HCT116 (cell line): ENCODE results near the gene RNASE8. TPM values are rescaled to one million over a fixed set of nuclear protein-coding genes. Genes with fewer than 3 reads are reported as not detected.

ENCODE experiments used
- ATAC-seq: fragments of 200-7000 bp; cut with Tn5 transposase; 2 replicates; pipeline ENCODE4 v1.9.1; 2020; ENCODE audit warnings: mild to moderate bottlenecking, moderate library complexity
- BruUV-seq: library from RNA; stranded (reverse); fragments of 400-500 nt; replicated peaks from 2 replicates; lab custom pipeline; 2021; lab: Mats Ljungman, UMichigan
- CTCF ChIA-PET: fragments of 300-600 bp; sonication (Branson Sonifier 250); formaldehyde crosslinking; loops from one replicate; lab custom pipeline; 2021; ENCODE audit warnings: antibody characterized with exemption; lab: Charles Lee
- POLR2A ChIA-PET: fragments of 300-600, 350-600 bp; sonication (Branson Sonifier 250); formaldehyde crosslinking; loops from one replicate; lab custom pipeline; 2021; ENCODE audit warnings: antibody characterized with exemption; lab: Charles Lee
- RAD21 ChIA-PET, 2 experiments: fragments of 300-600 bp; sonication (Branson Sonifier 250); formaldehyde crosslinking; loops; one replicate each; lab custom pipeline; 2023; ENCODE audit warnings: low total read pairs in 2 of 2; ENCODE audit not compliant: uncharacterized antibody in 2 of 2, unreplicated experiment in 2 of 2, low non-redundant PET in 1 of 2; lab: Charles Lee
- DNase-seq: peaks from one replicate; pipeline ENCODE4 v3.0.0-alpha.2; 2010; ENCODE audit warnings: low read depth, low spot score
- H2AFZ ChIP-seq: fragments of 200-600 bp; shearing (Covaris generic), sonication (generic); 2 replicates; pipeline ENCODE4 v1.6.1; 2017; ENCODE audit warnings: low read depth, mixed run types, mixed read lengths, antibody characterized with exemption, low read length; ENCODE audit not compliant: poor library complexity, severe bottlenecking
- H3K27ac ChIP-seq: 2 replicates; pipeline ENCODE4 v1.5.1; 2012; ENCODE audit warnings: low read depth, low read length
- H3K27me3 ChIP-seq: fragments of 200-600 bp; sonication (generic); 2 replicates; pipeline ENCODE4 v1.6.1; 2016; ENCODE audit warnings: mixed run types, low read length, mixed read lengths; ENCODE audit not compliant: insufficient read depth
- H3K36me3 ChIP-seq, 2 experiments: fragments of 200-500 bp in 1 of 2; fragments of 200-600 bp in 1 of 2; sonication (Bioruptor generic) in 1 of 2; sonication (generic) in 1 of 2; 2 replicates each; pipeline versions ENCODE4 v1.5.1 to v1.6.1; 2014 to 2016; ENCODE audit warnings: low read length in 2 of 2, inconsistent platforms in 1 of 2, mixed read lengths in 1 of 2, mixed run types in 1 of 2; ENCODE audit not compliant: insufficient read depth in 2 of 2, control insufficient read depth in 1 of 2
- H3K4me1 ChIP-seq, 2 experiments: fragments of 200-600 bp in 1 of 2; sonication (generic) in 1 of 2; 2 replicates each; pipeline versions ENCODE4 v1.5.1 to v1.6.1; 2012 to 2017; ENCODE audit warnings: low read length in 2 of 2, inconsistent platforms in 1 of 2, mild to moderate bottlenecking in 1 of 2, mixed read lengths in 1 of 2, mixed run types in 1 of 2, moderate library complexity in 1 of 2; ENCODE audit not compliant: insufficient read depth in 2 of 2, control insufficient read depth in 1 of 2
- H3K4me2 ChIP-seq: fragments of 200-600 bp; sonication (generic); 2 replicates; pipeline ENCODE4 v1.6.1; 2017; ENCODE audit warnings: mixed run types, low read length, mixed read lengths
- H3K4me3 ChIP-seq, 2 experiments: fragments of 200-600 bp in 1 of 2; sonication (generic) in 1 of 2; replicated peaks in 1 of 2; 2 replicates each; pipeline ENCODE4 v1.5.1; 2011 to 2016; ENCODE audit warnings: low read length in 2 of 2, control low read depth in 1 of 2, low read depth in 1 of 2, mild to moderate bottlenecking in 1 of 2, mixed read lengths in 1 of 2, mixed run types in 1 of 2
- H3K79me2 ChIP-seq: fragments of 200-600 bp; sonication (generic); 2 replicates; pipeline ENCODE4 v1.6.1; 2017; ENCODE audit warnings: mild to moderate bottlenecking, mixed run types, low read length, moderate library complexity, mixed read lengths; ENCODE audit not compliant: insufficient read depth
- H3K9ac ChIP-seq: fragments of 200-600 bp; sonication (generic); 2 replicates; pipeline ENCODE4 v1.6.1; 2016; ENCODE audit warnings: low read length, mixed read lengths
- H3K9me2 ChIP-seq: fragments of 200-600 bp; sonication (generic), shearing (Covaris generic); 2 replicates; pipeline ENCODE4 v1.6.1; 2017; ENCODE audit warnings: mixed run types, mild to moderate bottlenecking, moderate library complexity; ENCODE audit not compliant: insufficient read depth
- H3K9me3 ChIP-seq, 2 experiments: fragments of 200-500 bp in 1 of 2; fragments of 200-600 bp in 1 of 2; sonication (Bioruptor generic) in 1 of 2; sonication (generic) in 1 of 2; 2 replicates each; pipeline ENCODE4 v1.6.1; 2014 to 2017; ENCODE audit warnings: low read length in 2 of 2, mixed read lengths in 2 of 2, inconsistent platforms in 1 of 2, low read depth in 1 of 2, mild to moderate bottlenecking in 1 of 2, mixed run types in 1 of 2, moderate library complexity in 1 of 2; ENCODE audit not compliant: control insufficient read depth in 1 of 2, insufficient read depth in 1 of 2
- H4K20me1 ChIP-seq: fragments of 200-600 bp; sonication (generic), shearing (Covaris generic); 2 replicates; pipeline ENCODE4 v1.6.1; 2017; ENCODE audit warnings: mixed run types, mild to moderate bottlenecking, moderate library complexity; ENCODE audit not compliant: insufficient read depth
- ELF1 ChIP-seq: IDR thresholded peaks from 2 replicates; pipeline ENCODE4 v1.6.1; 2012; ENCODE audit warnings: low read depth, borderline replicate concordance
- FOSL1 ChIP-seq: IDR thresholded peaks from 2 replicates; pipeline ENCODE4 v1.6.1; 2012; ENCODE audit warnings: low read depth
- JUND ChIP-seq: IDR thresholded peaks from 2 replicates; pipeline ENCODE4 v1.6.1; 2012
- RAD21 ChIP-seq: IDR thresholded peaks from 2 replicates; pipeline ENCODE4 v1.6.1; 2012; ENCODE audit warnings: low read depth, mild to moderate bottlenecking
- YY1 ChIP-seq: IDR thresholded peaks from 2 replicates; pipeline ENCODE4 v1.6.1; 2011; ENCODE audit warnings: low read length, low read depth, moderate library complexity, mild to moderate bottlenecking; ENCODE audit not compliant: insufficient replicate concordance; ENCODE audit errors: extremely low read depth
- ZFX ChIP-seq: fragments of 450-650 bp; IDR thresholded peaks from 2 replicates; pipeline ENCODE4 v1.6.1; 2017
- intact Hi-C: fragments of 100-400 bp; cut with micrococcal nuclease; formaldehyde crosslinking; loops from 2 replicates; pipeline ENCODE4 v1.10.0; 2022
- total RNA-seq: library from RNA; stranded (reverse); gene quantifications from one replicate; pipeline ENCODE4 v1.2.1, GENCODE V29; 2021; ENCODE audit not compliant: unreplicated experiment
- TF ChIP-seq, protein P1 (sequence below): IDR thresholded peaks from 2 replicates; pipeline ENCODE4 v1.6.1; 2012
- TF ChIP-seq, protein P2 (sequence below): IDR thresholded peaks from 2 replicates; pipeline ENCODE4 v1.6.1; 2012
- TF ChIP-seq, protein P3 (sequence below), 3 experiments: fragments of 200-600 bp in 1 of 3; sonication (generic) in 1 of 3; IDR thresholded peaks in 2 of 3; conservative IDR thresholded peaks in 1 of 3; 2 replicates each; pipeline ENCODE4 v1.5.1; 2012 to 2017; ENCODE audit warnings: low read depth in 2 of 3, low read length in 2 of 3, antibody characterized with exemption in 1 of 3, borderline replicate concordance in 1 of 3, control low read depth in 1 of 3, mild to moderate bottlenecking in 1 of 3, mixed read lengths in 1 of 3, mixed run types in 1 of 3, moderate library complexity in 1 of 3; ENCODE audit not compliant: insufficient read depth in 1 of 3

The RNASE8 gene
- total RNA-seq, 1 experiment from 2014 or later = not detected

DNA sequence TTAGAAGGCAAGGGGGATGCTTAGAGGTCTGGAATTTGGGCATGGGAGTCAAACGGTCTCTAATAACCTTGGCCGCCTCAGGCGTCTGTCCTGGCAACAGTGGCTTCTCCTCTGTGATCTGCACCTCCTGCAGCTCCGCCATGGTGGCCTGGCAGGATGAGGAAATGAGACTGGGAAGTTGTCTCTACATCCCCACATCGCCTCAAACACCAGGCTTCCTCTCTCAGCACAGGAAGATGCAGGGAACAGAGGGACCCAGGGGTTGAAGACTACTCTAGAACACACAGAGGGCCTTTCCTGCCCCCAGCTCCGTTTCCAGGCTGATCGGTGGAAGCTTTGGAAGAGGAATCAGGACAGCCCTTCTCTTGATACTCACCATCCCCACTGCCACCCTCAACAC is 34.4 kb upstream of the RNASE8 start (continued):
- no peak for TF ChIP-seq JUND
- no peak for TF ChIP-seq RAD21
- TF ChIP-seq, protein P1, sequence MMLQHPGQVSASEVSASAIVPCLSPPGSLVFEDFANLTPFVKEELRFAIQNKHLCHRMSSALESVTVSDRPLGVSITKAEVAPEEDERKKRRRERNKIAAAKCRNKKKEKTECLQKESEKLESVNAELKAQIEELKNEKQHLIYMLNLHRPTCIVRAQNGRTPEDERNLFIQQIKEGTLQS = no peak
- TF ChIP-seq FOSL1 = no peak
- TF ChIP-seq ZFX = no peak
- TF ChIP-seq, protein P2, sequence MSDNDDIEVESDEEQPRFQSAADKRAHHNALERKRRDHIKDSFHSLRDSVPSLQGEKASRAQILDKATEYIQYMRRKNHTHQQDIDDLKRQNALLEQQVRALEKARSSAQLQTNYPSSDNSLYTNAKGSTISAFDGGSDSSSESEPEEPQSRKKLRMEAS = no peak
- TF ChIP-seq ELF1 = no peak

DNA sequence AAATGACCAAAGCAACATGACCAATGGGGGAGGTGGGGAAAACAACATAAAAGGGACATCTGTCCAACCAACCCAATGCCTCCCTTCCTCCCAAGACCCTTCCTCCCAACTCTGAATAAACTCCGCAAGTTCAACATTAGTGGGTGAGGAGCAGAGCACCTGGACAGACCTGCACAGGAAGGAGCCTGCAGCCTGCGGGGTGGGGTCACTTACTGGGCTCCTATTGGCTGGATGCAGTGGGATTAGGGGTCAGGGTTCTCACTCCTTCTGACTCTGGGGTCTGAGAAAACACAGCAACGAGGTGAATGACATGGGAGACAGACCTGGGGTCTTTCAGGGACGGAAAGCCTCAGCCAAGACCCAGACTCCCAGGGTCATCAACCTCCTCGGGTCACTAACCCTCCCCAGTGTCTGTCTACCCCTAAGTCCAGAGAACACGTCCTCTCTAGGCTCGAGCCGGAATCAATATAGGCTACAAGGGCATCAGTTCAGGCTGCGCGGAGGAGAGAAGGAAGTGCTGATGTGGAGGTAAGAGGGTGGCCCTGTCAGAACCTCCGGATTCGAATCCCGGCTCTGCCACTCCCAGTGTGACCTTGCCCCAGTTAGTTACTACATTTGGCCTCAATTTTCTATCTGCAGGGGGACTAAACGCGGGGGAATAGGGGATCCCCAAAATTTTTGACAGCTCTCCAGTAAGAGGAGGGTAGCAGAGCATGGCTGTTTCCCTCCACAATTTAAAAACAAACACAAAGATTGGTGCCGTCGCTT is 33.6 kb upstream of the RNASE8 start:
- H4K20me1 ChIP-seq = no peaks in the 10 kb centered on the region
- H3K4me3 ChIP-seq = peak overlapping the region; percentile 66 to 72
- H3K36me3 ChIP-seq = no peaks in the 10 kb centered on the region
- peaks cover 14 to 21% of the 10 kb centered on the region in 2 experiments; a peak in 3 of 4 replicates for H3K4me1 ChIP-seq
- TF ChIP-seq, protein P3, sequence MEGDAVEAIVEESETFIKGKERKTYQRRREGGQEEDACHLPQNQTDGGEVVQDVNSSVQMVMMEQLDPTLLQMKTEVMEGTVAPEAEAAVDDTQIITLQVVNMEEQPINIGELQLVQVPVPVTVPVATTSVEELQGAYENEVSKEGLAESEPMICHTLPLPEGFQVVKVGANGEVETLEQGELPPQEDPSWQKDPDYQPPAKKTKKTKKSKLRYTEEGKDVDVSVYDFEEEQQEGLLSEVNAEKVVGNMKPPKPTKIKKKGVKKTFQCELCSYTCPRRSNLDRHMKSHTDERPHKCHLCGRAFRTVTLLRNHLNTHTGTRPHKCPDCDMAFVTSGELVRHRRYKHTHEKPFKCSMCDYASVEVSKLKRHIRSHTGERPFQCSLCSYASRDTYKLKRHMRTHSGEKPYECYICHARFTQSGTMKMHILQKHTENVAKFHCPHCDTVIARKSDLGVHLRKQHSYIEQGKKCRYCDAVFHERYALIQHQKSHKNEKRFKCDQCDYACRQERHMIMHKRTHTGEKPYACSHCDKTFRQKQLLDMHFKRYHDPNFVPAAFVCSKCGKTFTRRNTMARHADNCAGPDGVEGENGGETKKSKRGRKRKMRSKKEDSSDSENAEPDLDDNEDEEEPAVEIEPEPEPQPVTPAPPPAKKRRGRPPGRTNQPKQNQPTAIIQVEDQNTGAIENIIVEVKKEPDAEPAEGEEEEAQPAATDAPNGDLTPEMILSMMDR (IDR thresholded peaks at IDR 0.05 in 2 of 3, conservative IDR thresholded peaks at IDR 0.05 in 1 of 3; ENCODE audit: borderline replicate concordance in 1 of 3, insufficient read depth in 1 of 3, low read depth in 2 of 3, low read length in 2 of 3) = no peak
- TF ChIP-seq YY1 = no peak
- H3K4me2 ChIP-seq = peak overlapping the region; percentile 85
- CTCF ChIA-PET = interaction anchor here (2.5 kb wide), 1 partner anchor 9 kb away, joined by 10 read pairs; no protein-coding TSS in a partner anchor
- no peak for ATAC-seq
- H3K27me3 ChIP-seq = no peaks in the 10 kb centered on the region
- H3K79me2 ChIP-seq = no peaks in the 10 kb centered on the region
- H3K27ac ChIP-seq = peak overlapping the region; percentile 46; the same call in 1 of the 2 replicates
- no peak overlapping the region for H2AFZ ChIP-seq
- RAD21 ChIA-PET = no interaction called here
- intact Hi-C loops = no loop called here
- POLR2A ChIA-PET = no interaction called here
- no peaks in the 10 kb centered on the region for H3K9me3 ChIP-seq
- H3K9ac ChIP-seq = peak overlapping the region; percentile 66
- BruUV-seq = no TSS peak
- H3K9me2 ChIP-seq = no peaks in the 10 kb centered on the region
- DNase-seq = no peak
